Epithelial cell of proximal tubule (primary cell): ENCODE data around the gene KCNIP1. TPM values are rescaled to one million over a fixed set of nuclear protein-coding genes. Genes with fewer than 3 reads are reported as not detected.

ENCODE experiments used
- DNase-seq: peaks from one replicate; pipeline ENCODE4 v3.0.0-alpha.2; 2011; ENCODE audit warnings: low read depth
- H3K4me3 ChIP-seq: 2 replicates; pipeline ENCODE4 v1.5.1; 2011; ENCODE audit warnings: low read depth, mild to moderate bottlenecking, low read length
- total RNA-seq: library from RNA; depleted of rRNA; stranded (reverse); fragments of >200 nt; gene quantifications from 2 replicates; pipeline ENCODE4 v1.2.3, GENCODE V29; 2015
- TF ChIP-seq, protein P1 (sequence below): conservative IDR thresholded peaks from 2 replicates; pipeline ENCODE4 v1.5.1; 2012; ENCODE audit warnings: low read depth, mild to moderate bottlenecking, low read length

Gene KCNIP1
- total RNA-seq, 1 donor from 2014 or later, result 2.0 TPM

DNA sequence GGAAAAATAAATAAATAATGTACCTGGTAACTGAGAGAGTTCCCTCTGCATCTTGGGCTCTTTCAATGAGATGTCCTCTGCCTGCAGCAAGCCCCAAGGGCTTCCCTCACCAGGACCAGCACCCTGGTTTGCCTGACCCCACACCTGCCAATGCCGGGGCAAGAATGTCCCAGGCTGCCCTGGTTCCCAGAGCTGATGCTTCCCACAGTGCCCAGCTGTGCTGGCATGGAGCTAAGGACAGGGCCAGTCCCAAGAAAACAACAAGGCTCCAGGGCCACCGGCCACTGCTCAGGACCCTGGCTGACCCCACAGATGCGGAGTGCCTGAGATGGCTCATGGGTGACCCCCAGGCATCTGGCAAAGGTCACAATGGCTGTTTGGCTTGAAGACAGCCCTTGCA lies 123.5 kb downstream of the KCNIP1 start:
- no peak for DNase-seq
- TF ChIP-seq, protein P1, sequence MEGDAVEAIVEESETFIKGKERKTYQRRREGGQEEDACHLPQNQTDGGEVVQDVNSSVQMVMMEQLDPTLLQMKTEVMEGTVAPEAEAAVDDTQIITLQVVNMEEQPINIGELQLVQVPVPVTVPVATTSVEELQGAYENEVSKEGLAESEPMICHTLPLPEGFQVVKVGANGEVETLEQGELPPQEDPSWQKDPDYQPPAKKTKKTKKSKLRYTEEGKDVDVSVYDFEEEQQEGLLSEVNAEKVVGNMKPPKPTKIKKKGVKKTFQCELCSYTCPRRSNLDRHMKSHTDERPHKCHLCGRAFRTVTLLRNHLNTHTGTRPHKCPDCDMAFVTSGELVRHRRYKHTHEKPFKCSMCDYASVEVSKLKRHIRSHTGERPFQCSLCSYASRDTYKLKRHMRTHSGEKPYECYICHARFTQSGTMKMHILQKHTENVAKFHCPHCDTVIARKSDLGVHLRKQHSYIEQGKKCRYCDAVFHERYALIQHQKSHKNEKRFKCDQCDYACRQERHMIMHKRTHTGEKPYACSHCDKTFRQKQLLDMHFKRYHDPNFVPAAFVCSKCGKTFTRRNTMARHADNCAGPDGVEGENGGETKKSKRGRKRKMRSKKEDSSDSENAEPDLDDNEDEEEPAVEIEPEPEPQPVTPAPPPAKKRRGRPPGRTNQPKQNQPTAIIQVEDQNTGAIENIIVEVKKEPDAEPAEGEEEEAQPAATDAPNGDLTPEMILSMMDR, result no peak
- no peak overlapping the region for H3K4me3 ChIP-seq

DNA sequence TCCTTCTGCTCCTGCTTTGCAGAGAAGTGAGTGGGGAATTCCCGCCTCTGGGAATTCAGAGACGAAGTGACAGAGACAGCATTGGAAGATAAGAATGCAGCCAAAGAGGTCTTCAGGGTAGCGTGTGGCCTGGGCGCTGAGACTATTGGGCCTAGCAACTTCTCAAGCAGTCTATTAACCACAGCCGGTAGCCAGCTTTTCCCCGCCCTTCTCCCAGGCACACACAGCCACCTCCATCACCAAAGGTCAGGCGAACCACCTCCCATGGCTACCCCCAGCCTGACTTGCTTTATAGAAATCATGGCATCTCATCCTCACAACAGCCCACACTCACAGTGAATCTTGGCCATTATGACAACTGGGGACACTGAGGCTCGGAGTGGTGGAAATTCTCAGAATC lies 124.2 kb downstream of the KCNIP1 start:
- TF ChIP-seq, protein P1, result no peak

DNA sequence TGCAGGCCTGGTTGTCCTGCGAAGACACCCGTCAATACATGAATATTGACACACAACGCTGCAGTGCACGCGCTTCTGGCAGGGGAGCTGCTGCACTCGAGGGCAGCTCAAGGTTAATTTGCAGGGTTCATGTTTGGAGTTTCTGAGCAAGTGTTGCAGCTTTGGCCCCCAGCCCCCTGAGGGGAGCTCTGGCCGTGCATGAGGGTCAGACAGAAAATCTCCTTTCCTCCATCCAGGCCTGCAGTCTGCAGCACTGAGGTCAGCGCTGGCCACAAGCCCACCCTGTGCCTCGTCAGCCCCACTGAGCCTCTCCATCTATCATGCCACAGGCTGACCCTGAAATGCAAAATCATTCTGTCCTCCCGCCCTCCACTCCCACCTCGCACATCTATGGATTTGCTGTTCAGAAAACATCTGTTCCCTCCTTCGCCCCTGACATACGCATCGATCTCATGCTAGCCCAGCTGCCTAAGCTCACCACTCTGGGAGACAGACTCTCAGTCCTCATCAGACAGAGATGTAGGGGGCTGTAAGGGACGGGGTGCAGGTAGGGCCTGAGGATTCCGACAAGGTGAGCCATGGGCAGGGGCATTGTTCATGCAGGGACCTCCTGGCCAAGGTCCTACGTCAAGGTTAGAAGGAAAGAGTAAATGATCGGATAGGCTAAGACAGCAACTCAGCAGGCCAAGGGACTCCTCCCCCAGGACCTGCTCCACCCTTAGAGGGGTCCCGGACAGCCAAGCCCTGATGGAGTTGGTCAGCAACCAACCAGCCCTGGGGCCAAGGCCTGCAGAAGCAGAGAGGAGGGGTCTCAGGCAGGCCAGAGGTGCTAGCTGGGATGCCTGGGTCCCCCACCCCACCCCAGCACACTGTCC lies 125.1 kb downstream of the KCNIP1 start:
- DNase-seq, result no peak

More for the DNA sequence above, 124.2 kb downstream of the KCNIP1 start:
- DNase-seq, result no peak
- H3K4me3 ChIP-seq, result no peak overlapping the region

DNA sequence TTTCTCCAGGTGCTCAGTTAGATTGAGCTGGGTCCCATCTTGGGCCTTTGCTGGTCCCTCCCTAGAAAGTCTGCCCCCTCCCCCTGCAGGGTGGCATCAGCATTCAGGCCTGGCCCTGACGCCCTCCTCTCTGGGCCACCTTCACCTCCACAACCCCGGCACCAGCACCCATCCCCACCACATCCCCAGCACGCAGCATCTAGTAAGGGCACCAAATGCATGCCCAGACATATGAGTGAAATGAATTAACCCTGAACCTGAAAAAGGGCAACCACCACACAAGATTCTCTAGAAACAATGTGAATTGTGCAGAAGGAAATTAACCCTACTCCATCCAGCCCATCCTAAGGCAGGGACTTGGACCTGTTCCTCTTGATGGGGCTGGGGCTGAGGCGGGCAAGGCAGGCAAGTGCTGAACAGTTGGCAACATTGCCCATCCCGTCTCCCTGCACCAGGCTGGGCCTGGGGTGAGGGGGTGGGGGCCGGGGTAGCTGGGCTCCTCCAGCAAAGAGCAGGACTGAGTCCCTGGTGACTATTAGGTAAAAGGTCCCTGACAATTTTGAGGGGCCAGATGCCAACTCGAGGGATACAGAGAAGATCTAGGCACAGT lies 125.9 kb downstream of the KCNIP1 start:
- no peak for DNase-seq
- no peak overlapping the region for H3K4me3 ChIP-seq
- TF ChIP-seq, protein P1, result no peak

More for the DNA sequence above, 125.1 kb downstream of the KCNIP1 start:
- TF ChIP-seq, protein P1, result no peak
- H3K4me3 ChIP-seq, result no peak overlapping the region

DNA sequence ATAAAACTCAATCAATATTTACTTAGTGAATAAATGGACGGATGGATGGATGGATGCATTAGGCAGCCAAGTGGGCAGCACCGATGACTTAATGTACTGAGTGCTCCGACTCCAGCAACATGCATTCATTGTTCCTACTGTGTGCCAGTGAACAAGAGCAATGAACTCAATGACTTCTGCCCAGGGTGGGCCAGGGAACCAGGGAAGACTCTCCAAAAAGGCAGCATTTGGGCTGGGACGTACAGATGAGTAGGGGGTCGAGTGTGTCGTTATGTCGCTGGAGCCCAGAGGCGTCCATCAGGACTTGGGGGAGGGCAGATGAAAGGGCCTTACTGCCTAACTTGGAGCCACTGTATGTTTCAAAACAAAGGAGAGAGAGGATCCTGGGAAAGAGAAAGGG lies 126.4 kb downstream of the KCNIP1 start:
- DNase-seq, result no peak
- H3K4me3 ChIP-seq, result no peak overlapping the region
- TF ChIP-seq, protein P1, result no peak

DNA sequence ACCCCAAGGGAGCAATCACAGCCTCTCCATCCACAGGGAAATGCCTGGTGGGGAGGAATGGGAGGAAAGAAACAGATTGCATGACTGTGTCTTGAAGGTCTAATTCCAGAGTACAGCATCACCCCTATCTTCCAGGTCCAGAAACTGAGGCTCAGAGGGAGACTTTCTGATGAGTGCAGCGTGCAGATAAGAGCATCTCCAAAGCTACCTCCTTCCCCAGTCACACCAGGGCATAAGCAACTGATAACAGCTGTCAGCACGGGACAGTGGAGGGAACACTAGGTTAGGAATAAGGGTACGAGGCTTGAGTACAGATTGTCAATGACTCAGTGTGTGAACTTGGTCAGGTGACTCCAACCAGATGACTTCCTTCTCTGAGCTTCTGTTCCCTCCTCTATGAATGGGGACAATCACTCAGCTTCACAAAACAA lies 126.9 kb downstream of the KCNIP1 start:
- no peak for DNase-seq
- H3K4me3 ChIP-seq, result no peak overlapping the region
- TF ChIP-seq, protein P1, result no peak
